Uterus (tissue), 4 donors: ENCODE measurements around the gene ZNF71. TPM values are rescaled to one million over a fixed set of nuclear protein-coding genes. Genes with fewer than 3 reads are reported as not detected.

ENCODE experiments used
- DNase-seq, 2 donors: peaks; one replicate each; pipeline ENCODE4 v3.0.0-alpha.2; 2019 to 2020
- H3K27ac ChIP-seq, 2 donors: fragments of 200-600 bp; sonication (generic); 1 replicate in 1 of 2; 2 replicates in 1 of 2; pipeline ENCODE4 v1.5.1; 2016 to 2018
- H3K27me3 ChIP-seq, 2 donors: fragments of 200-600 bp; sonication (generic); one replicate each; pipeline ENCODE4 v1.5.1; 2018 to 2019; ENCODE audit warnings: control low read depth in 1 of 2
- H3K36me3 ChIP-seq, 2 donors: fragments of 200-600 bp; sonication (generic); one replicate each; pipeline ENCODE4 v1.5.1; 2019; ENCODE audit warnings: control low read depth in 1 of 2
- H3K4me1 ChIP-seq, 2 donors: fragments of 200-600 bp; sonication (generic); one replicate each; pipeline ENCODE4 v1.5.1; 2018 to 2019; ENCODE audit warnings: control low read depth in 1 of 2
- H3K4me3 ChIP-seq, 2 donors: fragments of 200-600 bp; sonication (generic); 1 replicate in 1 of 2; 2 replicates in 1 of 2; pipeline ENCODE4 v1.5.1; 2018 to 2019; ENCODE audit warnings: mild to moderate bottlenecking in 1 of 2
- H3K9me3 ChIP-seq, 2 donors: fragments of 200-600 bp; sonication (generic); one replicate each; pipeline ENCODE4 v1.5.1; 2019; ENCODE audit warnings: control low read depth in 1 of 2
- POLR2A ChIP-seq, 2 donors: fragments of 450-650 bp; IDR thresholded peaks; one replicate each; pipeline ENCODE4 v1.6.1; 2016; ENCODE audit warnings: antibody characterized with exemption in 2 of 2, mild to moderate bottlenecking in 1 of 2, moderate library complexity in 1 of 2
- intact Hi-C: fragments of 100-400 bp; cut with DNase I; formaldehyde crosslinking; loops from one replicate; pipeline ENCODE4 v1.15.1; 2023; ENCODE audit warnings: low total_unique reads
- total RNA-seq, 4 donors: library from RNA; depleted of rRNA in 3 of 4; stranded (reverse); fragments of >200 nt in 3 of 4; gene quantifications; one replicate each; pipeline versions ENCODE4 v1.1.0 to v1.2.4, GENCODE V29; 2014 to 2023
- TF ChIP-seq, protein P1 (sequence below), 4 experiments: fragments of 200-600 bp in 2 of 4; fragments of 450-650 bp in 2 of 4; sonication (generic) in 2 of 4; IDR thresholded peaks; one replicate each; pipeline ENCODE4 v1.5.1; 2016 to 2019; ENCODE audit warnings: antibody characterized with exemption in 4 of 4, mild to moderate bottlenecking in 2 of 4, moderate library complexity in 1 of 4
- donor health status: DM: yes; HTN: yes; CAD: no.

ZNF71 gene
- total RNA-seq, 4 donors from 2014 or later = 10.3 to 31.3 (median 13.6) TPM

DNA sequence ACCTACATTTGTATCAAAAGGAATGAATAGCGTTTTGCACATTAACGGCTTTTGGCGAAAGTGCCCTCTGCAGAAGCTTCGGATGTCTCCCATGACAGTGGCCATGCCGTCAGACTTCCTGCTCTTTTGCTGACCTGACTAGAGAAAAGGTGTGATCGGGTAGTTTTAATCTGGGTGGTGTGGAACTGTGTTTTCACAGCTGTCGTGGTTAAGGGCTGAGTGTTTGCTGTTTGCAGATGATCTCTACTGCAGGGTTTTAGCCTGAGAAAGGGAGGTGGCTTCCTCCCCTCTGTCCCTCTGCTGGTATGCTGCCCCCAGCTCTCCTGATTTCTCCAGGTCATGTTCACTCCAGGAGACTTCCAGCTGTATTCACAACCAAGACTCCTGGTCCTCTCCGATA, 22.4 kb downstream of the ZNF71 start:
- Histone ChIP-seq H3K36me3 (no peaks in the 10 kb centered on the region), H3K27ac (no peak overlapping the region), H3K9me3 (peaks cover 0 to 76% of the 10 kb centered on the region in 2 donors), H3K4me1 (no peaks in the 10 kb centered on the region), H3K27me3 (no peaks in the 10 kb centered on the region), H3K4me3 (no peak overlapping the region)
- no peak for DNase-seq
- intact Hi-C loops = no loop called here
- TF ChIP-seq POLR2A (IDR thresholded peaks at IDR 0.05) = no peak

DNA sequence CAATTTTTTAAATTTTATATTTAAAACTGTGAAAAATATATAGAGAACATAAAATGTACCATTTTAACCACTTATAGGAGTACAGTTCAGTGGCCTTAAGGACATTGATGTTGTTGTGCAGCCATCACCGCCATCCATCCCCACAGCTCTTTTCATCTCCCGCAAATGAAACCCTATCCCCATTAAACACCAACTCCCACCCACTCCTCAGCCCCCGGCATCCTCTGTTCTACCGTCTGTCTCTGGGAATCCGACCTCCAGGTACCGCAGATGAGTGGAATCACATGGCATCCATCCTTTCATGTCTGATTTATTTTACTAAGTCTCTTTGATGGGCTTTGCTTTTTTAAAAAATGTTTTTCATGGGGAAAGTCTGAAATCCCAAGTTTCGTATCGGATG, 24.0 kb downstream of the ZNF71 start:
- Histone ChIP-seq H3K27me3 (no peaks in the 10 kb centered on the region), H3K9me3 (peaks cover 0 to 77% of the 10 kb centered on the region in 2 donors), H3K4me1 (no peaks in the 10 kb centered on the region), H3K27ac (no peak overlapping the region), H3K4me3 (no peak overlapping the region), H3K36me3 (no peaks in the 10 kb centered on the region)
- no peak for DNase-seq
- no peak for TF ChIP-seq POLR2A (IDR thresholded peaks at IDR 0.05)
- TF ChIP-seq, protein P1, sequence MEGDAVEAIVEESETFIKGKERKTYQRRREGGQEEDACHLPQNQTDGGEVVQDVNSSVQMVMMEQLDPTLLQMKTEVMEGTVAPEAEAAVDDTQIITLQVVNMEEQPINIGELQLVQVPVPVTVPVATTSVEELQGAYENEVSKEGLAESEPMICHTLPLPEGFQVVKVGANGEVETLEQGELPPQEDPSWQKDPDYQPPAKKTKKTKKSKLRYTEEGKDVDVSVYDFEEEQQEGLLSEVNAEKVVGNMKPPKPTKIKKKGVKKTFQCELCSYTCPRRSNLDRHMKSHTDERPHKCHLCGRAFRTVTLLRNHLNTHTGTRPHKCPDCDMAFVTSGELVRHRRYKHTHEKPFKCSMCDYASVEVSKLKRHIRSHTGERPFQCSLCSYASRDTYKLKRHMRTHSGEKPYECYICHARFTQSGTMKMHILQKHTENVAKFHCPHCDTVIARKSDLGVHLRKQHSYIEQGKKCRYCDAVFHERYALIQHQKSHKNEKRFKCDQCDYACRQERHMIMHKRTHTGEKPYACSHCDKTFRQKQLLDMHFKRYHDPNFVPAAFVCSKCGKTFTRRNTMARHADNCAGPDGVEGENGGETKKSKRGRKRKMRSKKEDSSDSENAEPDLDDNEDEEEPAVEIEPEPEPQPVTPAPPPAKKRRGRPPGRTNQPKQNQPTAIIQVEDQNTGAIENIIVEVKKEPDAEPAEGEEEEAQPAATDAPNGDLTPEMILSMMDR (IDR thresholded peaks at IDR 0.05) = no peak
- intact Hi-C loops = no loop called here

DNA sequence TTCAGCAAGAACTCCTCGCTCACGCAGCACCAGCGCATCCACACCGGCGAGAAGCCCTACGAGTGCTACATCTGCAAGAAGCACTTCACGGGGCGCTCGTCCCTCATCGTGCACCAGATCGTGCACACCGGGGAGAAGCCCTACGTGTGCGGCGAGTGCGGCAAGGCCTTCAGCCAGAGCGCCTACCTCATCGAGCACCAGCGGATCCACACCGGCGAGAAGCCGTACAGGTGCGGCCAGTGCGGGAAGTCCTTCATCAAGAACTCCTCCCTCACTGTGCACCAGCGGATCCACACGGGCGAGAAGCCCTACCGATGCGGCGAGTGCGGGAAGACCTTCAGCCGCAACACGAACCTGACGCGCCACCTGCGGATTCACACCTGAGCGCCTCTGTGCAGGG, 27.3 kb downstream of the ZNF71 start:
- Histone ChIP-seq H3K36me3 (no peaks in the 10 kb centered on the region), H3K9me3 (peaks cover 0 to 71% of the 10 kb centered on the region in 2 donors), H3K4me3 (no peak overlapping the region), H3K27me3 (no peaks in the 10 kb centered on the region), H3K27ac (no peak overlapping the region), H3K4me1 (no peaks in the 10 kb centered on the region)
- no peak for DNase-seq
- TF ChIP-seq, protein P1 (IDR thresholded peaks at IDR 0.05) = no peak
- no peak for TF ChIP-seq POLR2A (IDR thresholded peaks at IDR 0.05)
- intact Hi-C loops = no loop called here

DNA sequence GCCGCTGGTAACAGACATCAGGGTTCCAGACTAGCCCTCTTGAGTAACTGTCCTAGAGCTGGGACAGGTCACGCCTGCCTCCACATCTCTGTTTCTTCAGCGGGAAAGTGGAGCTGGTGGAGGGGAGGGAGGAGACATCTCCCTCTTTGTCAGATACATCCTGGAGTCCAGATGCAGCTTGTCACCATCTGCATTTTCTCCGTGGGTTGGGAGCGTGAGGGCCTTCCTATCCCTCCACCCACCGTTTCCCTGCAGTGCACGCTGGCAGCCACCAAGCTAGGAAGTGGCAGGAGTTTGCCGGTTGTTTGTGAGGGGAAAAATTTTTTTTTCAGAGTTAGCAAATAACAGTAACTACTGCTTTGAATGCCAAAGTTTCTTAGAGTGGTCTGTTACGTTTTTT, 27.9 kb downstream of the ZNF71 start:
- intact Hi-C loops = no loop called here
- H3K4me1 ChIP-seq = no peaks in the 10 kb centered on the region
- H3K9me3 ChIP-seq = peaks cover 0 to 70% of the 10 kb centered on the region in 2 donors
- H3K27me3 ChIP-seq = no peaks in the 10 kb centered on the region
- TF ChIP-seq POLR2A (IDR thresholded peaks at IDR 0.05) = no peak
- TF ChIP-seq, protein P1 (IDR thresholded peaks at IDR 0.05) = no peak
- no peak for DNase-seq
- H3K4me3 ChIP-seq = no peak overlapping the region
- H3K36me3 ChIP-seq = no peaks in the 10 kb centered on the region
- no peak overlapping the region for H3K27ac ChIP-seq

DNA sequence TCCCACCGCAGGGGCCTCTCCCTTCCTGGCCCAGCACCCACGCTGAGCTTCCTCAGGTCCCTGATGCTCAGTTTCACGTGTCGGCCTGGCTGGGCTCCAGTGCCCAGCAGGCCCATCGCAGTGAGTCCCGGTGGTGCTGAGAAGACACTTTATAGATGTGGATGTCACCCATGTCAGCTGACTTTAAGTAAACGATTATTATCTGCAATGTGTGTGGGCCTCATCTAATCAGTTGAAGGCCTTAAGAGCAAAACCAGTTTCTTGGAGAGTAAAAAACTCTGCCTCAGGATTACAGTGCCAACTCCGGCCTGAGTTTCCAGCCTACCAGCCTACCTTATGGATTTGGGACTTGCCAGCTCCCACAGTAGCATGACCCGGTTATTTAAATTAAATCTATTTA, 30.6 kb downstream of the ZNF71 start:
- intact Hi-C loops = no loop called here
- peaks cover 0 to 63% of the 10 kb centered on the region in 2 donors for H3K9me3 ChIP-seq
- no peaks in the 10 kb centered on the region for H3K4me1 ChIP-seq
- H3K27ac ChIP-seq = no peak overlapping the region
- no peaks in the 10 kb centered on the region for H3K27me3 ChIP-seq
- no peak for DNase-seq
- H3K36me3 ChIP-seq = no peaks in the 10 kb centered on the region
- no peak for TF ChIP-seq POLR2A (IDR thresholded peaks at IDR 0.05)
- TF ChIP-seq, protein P1 (IDR thresholded peaks at IDR 0.05) = no peak
- H3K4me3 ChIP-seq = no peak overlapping the region

DNA sequence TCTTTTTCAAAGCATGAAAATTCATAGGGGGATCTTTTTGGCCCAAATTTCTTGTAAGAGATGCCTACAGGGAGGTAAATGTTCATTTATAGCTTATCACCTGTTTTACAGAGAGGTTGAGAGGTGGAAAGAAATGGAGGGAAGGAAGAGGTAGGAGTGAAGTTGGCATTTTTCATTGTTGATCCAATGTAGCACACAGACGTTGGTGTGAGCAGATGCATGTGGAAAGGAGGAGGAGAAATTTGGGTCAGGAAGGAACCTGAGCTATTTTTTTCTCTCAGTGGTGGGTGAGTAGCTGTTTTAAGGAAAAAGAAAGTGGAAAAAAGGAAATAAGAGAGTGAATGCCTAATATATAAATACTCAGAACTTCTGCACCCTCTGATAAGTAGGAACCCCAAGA, 37.9 kb downstream of the ZNF71 start:
- no peak for DNase-seq
- TF ChIP-seq, protein P1 (IDR thresholded peaks at IDR 0.05) = no peak
- no peak for TF ChIP-seq POLR2A (IDR thresholded peaks at IDR 0.05)
- H3K9me3 ChIP-seq = peaks cover 0 to 38% of the 10 kb centered on the region in 2 donors
- H3K27ac ChIP-seq = no peak overlapping the region
- intact Hi-C loops = loop anchor here (10.0 kb wide), 1 partner anchor 548 kb away; no protein-coding TSS in a partner anchor
- no peak overlapping the region for H3K4me3 ChIP-seq
- H3K27me3 ChIP-seq = no peaks in the 10 kb centered on the region
- H3K4me1 ChIP-seq = no peaks in the 10 kb centered on the region
- H3K36me3 ChIP-seq = no peaks in the 10 kb centered on the region
